Keratinocyte (primary cell): Measurements from ENCODE around the gene CRB2.

Experiments used
- CTCF ChIP-seq, 3 experiments: IDR thresholded peaks in 1 of 3; conservative IDR thresholded peaks in 1 of 3; optimal IDR thresholded peaks in 1 of 3; 2 replicates in 2 of 3; 3 replicates in 1 of 3; pipeline versions ENCODE3 to v1.5.1; 2011; ENCODE audit warnings: low read length in 3 of 3, mild to moderate bottlenecking in 3 of 3, moderate library complexity in 2 of 3, control low read depth in 1 of 3, inconsistent platforms in 1 of 3; ENCODE audit not compliant: insufficient read depth in 2 of 3; ENCODE audit errors: extremely low read depth in 1 of 3
- EZH2 ChIP-seq: IDR thresholded peaks from one replicate; pipeline ENCODE4 v1.6.1; 2012; ENCODE audit warnings: inconsistent platforms, mild to moderate bottlenecking, low read length, moderate library complexity

- no peak for TF ChIP-seq CTCF (optimal IDR thresholded peaks at IDR 0.05 in 1 of 3, IDR thresholded peaks at IDR 0.05 in 1 of 3, conservative IDR thresholded peaks at IDR 0.05 in 1 of 3; ENCODE audit: extremely low read depth in 1 of 3, insufficient read depth in 2 of 3, low read length in 3 of 3)
- no peak for TF ChIP-seq EZH2
Observed at GRCh38 chr9:123376218-123377071, 20.4 kb downstream of the CRB2 start.
